GM18909 (cell line): ENCODE results near the gene SNRNP35.
"Not testable (repeated sequence)": the region's sequence is repeated elsewhere in the genome, so short reads cannot be mapped to it uniquely, and the experiment has no call there.

Experiments used
- ATAC-seq: cut with Tn5 transposase; IDR thresholded peaks from one replicate; pipeline ENCODE4 v1.9.1; 2021; ENCODE audit warnings: mild to moderate bottlenecking; ENCODE audit not compliant: unreplicated experiment, poor library complexity

SNRNP35 gene

GRCh38 chr12:123446333-123446713, 11.6 kb upstream of the SNRNP35 start:
- ATAC-seq: no peak

GRCh38 chr12:123449249-123449733, 8.6 kb upstream of the SNRNP35 start:
- no peak for ATAC-seq

- ATAC-seq: no peak
These were observed 8.1 kb upstream of the SNRNP35 start for GRCh38 chr12:123449856-123450255.

GRCh38 chr12:123450636-123451035, 7.3 kb upstream of the SNRNP35 start:
- no peak for ATAC-seq

GRCh38 chr12:123452276-123452550, 5.7 kb upstream of the SNRNP35 start:
- ATAC-seq: not testable (repeated sequence)

GRCh38 chr12:123453165-123453564, 4.8 kb upstream of the SNRNP35 start:
- no peak for ATAC-seq

- ATAC-seq: not testable (repeated sequence)
These were observed 5.2 kb downstream of the SNRNP35 start for GRCh38 chr12:123463174-123463573.

GRCh38 chr12:123465084-123465483, 7.1 kb downstream of the SNRNP35 start:
- no peak for ATAC-seq

- peak; percentile 71 for ATAC-seq
These were observed 10.8 kb downstream of the SNRNP35 start for GRCh38 chr12:123468786-123469185.

- no peak for ATAC-seq
These were observed 12.0 kb downstream of the SNRNP35 start for GRCh38 chr12:123469978-123470377.

- ATAC-seq: no peak
These were observed 13.6 kb downstream of the SNRNP35 start for GRCh38 chr12:123471374-123472068.

- ATAC-seq: no peak
These were observed 14.5 kb downstream of the SNRNP35 start for GRCh38 chr12:123472438-123472849.

GRCh38 chr12:123474485-123475245, 16.7 kb downstream of the SNRNP35 start:
- no peak for ATAC-seq

- ATAC-seq: no peak
These were observed 17.3 kb downstream of the SNRNP35 start for GRCh38 chr12:123475246-123475703.

GRCh38 chr12:123478069-123478468, 20.1 kb downstream of the SNRNP35 start:
- no peak for ATAC-seq

GRCh38 chr12:123478762-123479161, 20.8 kb downstream of the SNRNP35 start:
- no peak for ATAC-seq

- no peak for ATAC-seq
These were observed 21.7 kb downstream of the SNRNP35 start for GRCh38 chr12:123479442-123480180.

- ATAC-seq: not testable (repeated sequence)
These were observed 23.3 kb downstream of the SNRNP35 start for GRCh38 chr12:123481251-123481650.

- ATAC-seq: no peak
These were observed 24.9 kb downstream of the SNRNP35 start for GRCh38 chr12:123482876-123483275.

GRCh38 chr12:123483602-123484248, 25.8 kb downstream of the SNRNP35 start:
- no peak for ATAC-seq

- no peak for ATAC-seq
These were observed 27.8 kb downstream of the SNRNP35 start for GRCh38 chr12:123485756-123486155.
